DOHH2 (cell line): ENCODE data around the gene ITGBL1.

Source experiments
- EZH2phosphoT487 ChIP-seq: fragments of 200-600 bp; sonication (generic); IDR thresholded peaks from 2 replicates; pipeline ENCODE4 v1.6.1; 2017; ENCODE audit warnings: borderline replicate concordance, mild to moderate bottlenecking, antibody characterized with exemption, low read length, moderate library complexity, mixed read lengths
- TF ChIP-seq, protein P1 (sequence below): fragments of 200-600 bp; sonication (generic); IDR thresholded peaks from one replicate; pipeline ENCODE4 v1.5.1; 2014; ENCODE audit warnings: antibody characterized with exemption, mild to moderate bottlenecking, low read depth, low read length; ENCODE audit not compliant: poor library complexity, severe bottlenecking

- TF ChIP-seq, protein P1, sequence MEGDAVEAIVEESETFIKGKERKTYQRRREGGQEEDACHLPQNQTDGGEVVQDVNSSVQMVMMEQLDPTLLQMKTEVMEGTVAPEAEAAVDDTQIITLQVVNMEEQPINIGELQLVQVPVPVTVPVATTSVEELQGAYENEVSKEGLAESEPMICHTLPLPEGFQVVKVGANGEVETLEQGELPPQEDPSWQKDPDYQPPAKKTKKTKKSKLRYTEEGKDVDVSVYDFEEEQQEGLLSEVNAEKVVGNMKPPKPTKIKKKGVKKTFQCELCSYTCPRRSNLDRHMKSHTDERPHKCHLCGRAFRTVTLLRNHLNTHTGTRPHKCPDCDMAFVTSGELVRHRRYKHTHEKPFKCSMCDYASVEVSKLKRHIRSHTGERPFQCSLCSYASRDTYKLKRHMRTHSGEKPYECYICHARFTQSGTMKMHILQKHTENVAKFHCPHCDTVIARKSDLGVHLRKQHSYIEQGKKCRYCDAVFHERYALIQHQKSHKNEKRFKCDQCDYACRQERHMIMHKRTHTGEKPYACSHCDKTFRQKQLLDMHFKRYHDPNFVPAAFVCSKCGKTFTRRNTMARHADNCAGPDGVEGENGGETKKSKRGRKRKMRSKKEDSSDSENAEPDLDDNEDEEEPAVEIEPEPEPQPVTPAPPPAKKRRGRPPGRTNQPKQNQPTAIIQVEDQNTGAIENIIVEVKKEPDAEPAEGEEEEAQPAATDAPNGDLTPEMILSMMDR: no peak
- no peak for TF ChIP-seq EZH2phosphoT487
These were observed 41.1 kb downstream of the ITGBL1 start for GRCh38 chr13:101493541-101493940.
